Colonic mucosa (tissue), 4 donors: ENCODE results near the gene SLC35C1. TPM values are rescaled to one million over a fixed set of nuclear protein-coding genes. Genes with fewer than 3 reads are reported as not detected.

Source experiments
- DNase-seq: peaks from one replicate; pipeline ENCODE4 v3.0.0-alpha.2; 2020
- H3K27ac ChIP-seq: fragments of 200-600 bp; one replicate; pipeline ENCODE4 v1.8.0; 2021
- H3K27me3 ChIP-seq: fragments of 200-600 bp; one replicate; pipeline ENCODE4 v1.8.0; 2021
- H3K36me3 ChIP-seq: fragments of 200-600 bp; one replicate; pipeline ENCODE4 v1.8.0; 2021
- H3K4me1 ChIP-seq: fragments of 200-600 bp; one replicate; pipeline ENCODE4 v1.8.0; 2021; ENCODE audit warnings: mild to moderate bottlenecking
- H3K4me3 ChIP-seq: fragments of 200-600 bp; one replicate; pipeline ENCODE4 v1.8.0; 2021
- H3K9ac ChIP-seq, 2 donors: one replicate each; pipeline ENCODE4 v1.7.0; 2013; ENCODE audit warnings: control low read depth in 2 of 2, low read depth in 2 of 2, low read length in 2 of 2
- H3K9me3 ChIP-seq: fragments of 200-600 bp; one replicate; pipeline ENCODE4 v1.8.0; 2021
- intact Hi-C: fragments of 100-400 bp; cut with DNase I; formaldehyde crosslinking; loops from one replicate; pipeline ENCODE4 v1.14.1; 2022
- total RNA-seq, 2 donors: library from RNA; stranded (reverse); fragmentation: NEBNext Ultra II Directional in 1 of 2; extraction: Animal tissue kit (Norgen Biotek cat#: 25700) in 1 of 2; gene quantifications; one replicate each; pipeline ENCODE4 v1.2.1, GENCODE V29; 2021
- TF ChIP-seq, protein P1 (sequence below): fragments of 200-600 bp; IDR thresholded peaks from one replicate; pipeline ENCODE4 v1.8.0; 2022; ENCODE audit warnings: antibody characterized with exemption, mild to moderate bottlenecking
- donor health status: healthy.
- donor health status: DM: no; HTN: no; CAD: no.
- donor health status: DM: no; HTN: no; CAD: no.

The SLC35C1 gene
- total RNA-seq, 2 donors from 2014 or later = 37.5 to 45.2 TPM

- H3K36me3 ChIP-seq = no peaks in the 10 kb centered on the region
- no peak overlapping the region for H3K9ac ChIP-seq
- no peaks in the 10 kb centered on the region for H3K27me3 ChIP-seq
- no peak overlapping the region for H3K4me3 ChIP-seq
- TF ChIP-seq, protein P1, sequence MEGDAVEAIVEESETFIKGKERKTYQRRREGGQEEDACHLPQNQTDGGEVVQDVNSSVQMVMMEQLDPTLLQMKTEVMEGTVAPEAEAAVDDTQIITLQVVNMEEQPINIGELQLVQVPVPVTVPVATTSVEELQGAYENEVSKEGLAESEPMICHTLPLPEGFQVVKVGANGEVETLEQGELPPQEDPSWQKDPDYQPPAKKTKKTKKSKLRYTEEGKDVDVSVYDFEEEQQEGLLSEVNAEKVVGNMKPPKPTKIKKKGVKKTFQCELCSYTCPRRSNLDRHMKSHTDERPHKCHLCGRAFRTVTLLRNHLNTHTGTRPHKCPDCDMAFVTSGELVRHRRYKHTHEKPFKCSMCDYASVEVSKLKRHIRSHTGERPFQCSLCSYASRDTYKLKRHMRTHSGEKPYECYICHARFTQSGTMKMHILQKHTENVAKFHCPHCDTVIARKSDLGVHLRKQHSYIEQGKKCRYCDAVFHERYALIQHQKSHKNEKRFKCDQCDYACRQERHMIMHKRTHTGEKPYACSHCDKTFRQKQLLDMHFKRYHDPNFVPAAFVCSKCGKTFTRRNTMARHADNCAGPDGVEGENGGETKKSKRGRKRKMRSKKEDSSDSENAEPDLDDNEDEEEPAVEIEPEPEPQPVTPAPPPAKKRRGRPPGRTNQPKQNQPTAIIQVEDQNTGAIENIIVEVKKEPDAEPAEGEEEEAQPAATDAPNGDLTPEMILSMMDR = no peak
- peaks cover 6% of the 10 kb centered on the region for H3K4me1 ChIP-seq
- H3K27ac ChIP-seq = peak overlapping the region; percentile 51
- intact Hi-C loops = no loop called here
- DNase-seq = no peak
- H3K9me3 ChIP-seq = no peaks in the 10 kb centered on the region
These were observed 50.4 kb downstream of the SLC35C1 start for GRCh38 chr11:45855308-45855707.

DNA sequence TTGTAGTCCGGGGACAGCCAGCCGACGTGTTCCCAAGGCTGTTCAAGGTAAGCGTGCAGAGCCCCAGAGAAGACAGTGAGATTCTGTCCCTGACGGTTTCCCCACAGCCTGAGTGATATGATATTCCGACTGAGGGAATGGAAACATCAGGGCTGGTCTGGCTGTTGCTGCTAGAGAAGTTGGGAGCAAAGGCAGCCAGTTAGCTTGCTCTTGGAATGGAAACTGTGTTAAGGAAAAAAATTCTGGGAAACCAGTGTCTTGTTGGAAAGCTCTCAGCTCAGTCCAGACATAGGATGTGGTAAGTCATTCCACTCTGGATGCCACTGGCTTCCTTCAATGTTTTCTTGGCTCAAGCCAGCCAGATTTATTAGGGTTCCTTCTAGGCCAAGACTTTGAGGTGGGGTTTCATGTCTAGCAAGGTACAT, 51.1 kb downstream of the SLC35C1 start:
- H3K4me3 ChIP-seq = no peak overlapping the region
- no peak for DNase-seq
- H3K9ac ChIP-seq = no peak overlapping the region
- peaks cover 6% of the 10 kb centered on the region for H3K4me1 ChIP-seq
- H3K36me3 ChIP-seq = no peaks in the 10 kb centered on the region
- no peaks in the 10 kb centered on the region for H3K27me3 ChIP-seq
- H3K9me3 ChIP-seq = no peaks in the 10 kb centered on the region
- TF ChIP-seq, protein P1 = no peak
- peak overlapping the region; percentile 51 for H3K27ac ChIP-seq
- intact Hi-C loops = no loop called here

GRCh38 chr11:45857961-45858474, 53.1 kb downstream of the SLC35C1 start:
- intact Hi-C loops = no loop called here
- H3K36me3 ChIP-seq = peaks cover 11% of the 10 kb centered on the region
- peak overlapping the region; percentile 64 for H3K27ac ChIP-seq
- no peaks in the 10 kb centered on the region for H3K9me3 ChIP-seq
- peaks cover 6% of the 10 kb centered on the region for H3K4me1 ChIP-seq
- DNase-seq = no peak
- no peaks in the 10 kb centered on the region for H3K27me3 ChIP-seq
- TF ChIP-seq, protein P1 = no peak
- H3K4me3 ChIP-seq = no peak overlapping the region
- H3K9ac ChIP-seq = peak overlapping the region; percentile 20 to 61

DNA sequence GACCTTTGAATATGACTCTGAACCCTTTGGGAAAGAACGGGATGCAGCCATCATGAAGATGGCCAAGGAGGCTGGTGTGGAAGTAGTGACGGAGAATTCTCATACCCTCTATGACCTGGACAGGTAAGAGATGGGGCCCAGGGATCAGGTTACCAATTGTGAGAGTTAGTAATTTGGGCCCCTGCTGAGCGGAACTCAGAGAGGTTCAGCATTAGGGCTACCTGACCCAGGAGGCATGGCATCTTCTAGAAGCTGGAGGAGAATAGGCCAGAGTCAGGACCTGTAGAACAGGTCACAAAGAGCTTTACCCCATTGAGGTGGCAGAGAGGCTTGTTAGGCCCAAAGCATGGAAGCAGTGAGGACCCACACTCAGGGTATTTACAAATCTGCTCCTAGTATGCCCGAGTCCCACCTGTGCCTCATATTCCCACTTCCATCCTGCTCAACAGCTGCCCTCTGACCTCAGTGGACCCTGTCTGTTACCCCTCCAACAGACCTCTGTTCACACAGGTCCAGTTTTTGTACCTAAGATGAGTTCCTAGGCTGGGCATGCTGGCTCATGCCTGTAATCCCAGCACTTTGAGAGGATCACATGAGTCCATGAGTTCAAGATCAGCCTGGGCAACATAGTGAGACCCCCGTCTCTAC, 53.9 kb downstream of the SLC35C1 start:
- peak overlapping the region; percentile 49 for H3K27ac ChIP-seq
- no peaks in the 10 kb centered on the region for H3K27me3 ChIP-seq
- H3K9me3 ChIP-seq = no peaks in the 10 kb centered on the region
- TF ChIP-seq, protein P1 = no peak
- H3K4me1 ChIP-seq = peaks cover 6% of the 10 kb centered on the region
- H3K4me3 ChIP-seq = no peak overlapping the region
- H3K36me3 ChIP-seq = peaks cover 11% of the 10 kb centered on the region
- no peak for DNase-seq
- intact Hi-C loops = no loop called here
- peak overlapping the region in 1 of 2 donors; percentile 61 for H3K9ac ChIP-seq

DNA sequence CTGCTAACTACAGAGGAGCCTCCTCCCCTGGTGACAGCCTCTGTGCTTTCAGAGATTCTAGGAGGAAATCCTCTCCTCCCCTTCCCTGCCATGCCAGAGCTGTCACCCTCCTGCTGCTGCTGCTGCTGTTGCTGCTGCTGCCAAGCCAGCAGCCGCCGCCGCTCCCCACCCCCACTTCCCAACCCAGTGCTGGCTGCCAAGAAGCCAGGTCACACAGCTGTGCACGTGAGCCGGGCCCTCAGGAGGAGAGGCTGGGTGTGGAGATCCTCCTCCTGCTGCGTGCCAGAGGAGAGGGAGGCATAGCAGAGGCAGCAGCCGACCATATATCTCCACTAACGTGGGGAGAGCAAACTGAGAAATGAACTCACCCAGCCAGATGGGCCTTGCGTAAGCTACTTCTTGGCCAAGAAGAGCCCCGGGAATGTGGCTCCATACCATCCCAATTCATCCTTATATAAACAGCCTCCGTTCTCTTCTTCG, 54.8 kb downstream of the SLC35C1 start:
- Histone ChIP-seq H3K27ac (peak overlapping the region; percentile 49), H3K9me3 (no peaks in the 10 kb centered on the region), H3K4me1 (peaks cover 6% of the 10 kb centered on the region), H3K9ac (peak overlapping the region in 1 of 2 donors; percentile 30), H3K36me3 (peaks cover 11% of the 10 kb centered on the region), H3K4me3 (no peak overlapping the region), H3K27me3 (no peaks in the 10 kb centered on the region)
- peak; percentile 92 for DNase-seq
- TF ChIP-seq, protein P1 = no peak
- intact Hi-C loops = no loop called here
